ENCODE measurements around the gene PEBP1. TPM values are rescaled to one million over a fixed set of nuclear protein-coding genes. Genes with fewer than 3 reads are reported as not detected.

The PEBP1 gene
- total and polyA plus RNA-seq, 2 experiments from 2014 or later: 267 to 350 TPM

GRCh38 chr12:118193477-118193876 is 57.6 kb downstream of the PEBP1 start:
- Histone ChIP-seq H3K4me1 (ENCODE audit: insufficient read depth) (peaks cover 23% of the 10 kb centered on the region), H3K4me2 (ENCODE audit: unreplicated experiment) (no peak overlapping the region), H3K9me3 (ENCODE audit: low read depth) (no peaks in the 10 kb centered on the region), H4K20me1 (ENCODE audit: insufficient read depth) (no peaks in the 10 kb centered on the region), H3K79me2 (ENCODE audit: insufficient read depth) (peaks cover 6% of the 10 kb centered on the region), H2AFZ (no peak overlapping the region), H3K36me3 (ENCODE audit: low read depth) (peaks cover 16% of the 10 kb centered on the region; the same call in 1 of the 2 replicates), H3F3A (ENCODE audit: insufficient read depth) (peaks cover 38% of the 10 kb centered on the region), H3K27me3 (replicated peaks; ENCODE audit: insufficient read depth) (no peaks in the 10 kb centered on the region), H3K4me3 (no peak overlapping the region), H3K9me2 (ENCODE audit: insufficient read depth) (no peaks in the 10 kb centered on the region), H3K27ac (no peak overlapping the region), H3K9ac (no peak overlapping the region)
- in situ Hi-C loops (cut with MboI): no loop called here
- WGBS, 2 experiments (ENCODE audit: low coverage in 1 of 2, low lambda C conversion rate in 2 of 2, missing lambda C conversion rate in 2 of 2): 71 to 80% methylated on average over 5 of the region's 5 CpGs
- DNase-seq: no peak
- TF ChIP-seq EZH2phosphoT487 (IDR thresholded peaks at IDR 0.05; ENCODE audit: insufficient read depth, low read depth) (no peak), EZH2 (IDR thresholded peaks at IDR 0.05; ENCODE audit: insufficient read depth, poor library complexity, severe bottlenecking) (no peak)

DNA sequence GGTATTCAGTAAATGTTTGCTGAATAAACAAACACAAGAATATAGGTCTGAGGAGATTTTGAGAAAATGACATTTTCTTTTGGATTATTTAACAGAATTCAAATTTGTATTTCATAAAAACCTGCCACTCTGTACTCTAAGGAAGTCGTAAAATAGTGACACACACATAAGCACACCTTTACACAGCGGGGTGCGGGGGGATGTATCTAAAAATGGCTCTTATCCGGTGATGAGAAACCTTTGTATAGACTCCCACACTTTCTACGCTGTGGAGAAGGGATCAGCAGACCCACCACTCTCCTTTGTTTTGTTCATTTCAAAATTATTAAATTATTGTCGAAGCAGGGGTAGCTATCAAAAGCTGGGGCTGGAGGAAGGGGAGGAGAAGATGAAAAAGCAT is 58.0 kb downstream of the PEBP1 start:
- no peak overlapping the region for H3K27ac ChIP-seq
- no peak overlapping the region for H3K4me2 ChIP-seq (ENCODE audit: unreplicated experiment)
- H3K79me2 ChIP-seq (ENCODE audit: insufficient read depth): peaks cover 2% of the 10 kb centered on the region; the same call in 1 of the 2 replicates
- H4K20me1 ChIP-seq (ENCODE audit: insufficient read depth): no peaks in the 10 kb centered on the region
- no peak overlapping the region for H3K4me3 ChIP-seq
- WGBS, 2 experiments (ENCODE audit: low coverage in 1 of 2, low lambda C conversion rate in 2 of 2, missing lambda C conversion rate in 2 of 2): 89 to 94% methylated on average over 6 of the region's 6 CpGs
- no peak overlapping the region for H2AFZ ChIP-seq
- H3K9me3 ChIP-seq (ENCODE audit: low read depth): no peaks in the 10 kb centered on the region
- no peak for DNase-seq
- H3K9me2 ChIP-seq (ENCODE audit: insufficient read depth): no peaks in the 10 kb centered on the region
- no peak for TF ChIP-seq EZH2phosphoT487 (IDR thresholded peaks at IDR 0.05; ENCODE audit: insufficient read depth, low read depth)
- no peak for TF ChIP-seq EZH2 (IDR thresholded peaks at IDR 0.05; ENCODE audit: insufficient read depth, poor library complexity, severe bottlenecking)
- peaks cover 18% of the 10 kb centered on the region for H3K4me1 ChIP-seq (ENCODE audit: insufficient read depth)
- H3K36me3 ChIP-seq (ENCODE audit: low read depth): peaks cover 16% of the 10 kb centered on the region; the same call in 1 of the 2 replicates
- H3K9ac ChIP-seq: no peak overlapping the region
- H3K27me3 ChIP-seq (replicated peaks; ENCODE audit: insufficient read depth): no peaks in the 10 kb centered on the region
- in situ Hi-C loops (cut with MboI): no loop called here
- H3F3A ChIP-seq (ENCODE audit: insufficient read depth): peaks cover 33% of the 10 kb centered on the region

Other genes with a start within 250 kb of the PEBP1 start
- not detected in 2 replicates for gene KSR2, start 167.1 kb upstream of the PEBP1 start, total RNA-seq (2014; rRNA removed; shearing (Covaris generic))
- not detected in 2 replicates for gene KSR2, start 167.1 kb upstream of the PEBP1 start, polyA plus RNA-seq (2016; fragmentation: Nextera tagmentation; extraction: Ambion mirVana)
- gene RFC5, start 119.4 kb upstream of the PEBP1 start, total RNA-seq (2014; rRNA removed; shearing (Covaris generic)): 13.0 and 21.4 TPM in 2 replicates
- 15.2 and 17.8 TPM in 2 replicates for gene RFC5, start 119.4 kb upstream of the PEBP1 start, polyA plus RNA-seq (2016; fragmentation: Nextera tagmentation; extraction: Ambion mirVana)
- 134 and 162 TPM in 2 replicates for gene WSB2, start 74.9 kb upstream of the PEBP1 start, total RNA-seq (2014; rRNA removed; shearing (Covaris generic))
- gene WSB2, start 74.9 kb upstream of the PEBP1 start, polyA plus RNA-seq (2016; fragmentation: Nextera tagmentation; extraction: Ambion mirVana): 65.8 and 66.5 TPM in 2 replicates
- gene VSIG10, start 32.1 kb upstream of the PEBP1 start, total RNA-seq (2014; rRNA removed; shearing (Covaris generic)): 11.6 and 40.1 TPM in 2 replicates
- gene VSIG10, start 32.1 kb upstream of the PEBP1 start, polyA plus RNA-seq (2016; fragmentation: Nextera tagmentation; extraction: Ambion mirVana): 8.5 and 11.5 TPM in 2 replicates
- 17.8 and 30.0 TPM in 2 replicates for gene TAOK3, start 236.8 kb downstream of the PEBP1 start, total RNA-seq (2014; rRNA removed; shearing (Covaris generic))
- 49.8 TPM in 2 replicates for gene TAOK3, start 236.8 kb downstream of the PEBP1 start, polyA plus RNA-seq (2016; fragmentation: Nextera tagmentation; extraction: Ambion mirVana)
- 27.1 and 42.7 TPM in 2 replicates for gene SUDS3, start 240.4 kb downstream of the PEBP1 start, total RNA-seq (2014; rRNA removed; shearing (Covaris generic))
- gene SUDS3, start 240.4 kb downstream of the PEBP1 start, polyA plus RNA-seq (2016; fragmentation: Nextera tagmentation; extraction: Ambion mirVana): 17.2 and 17.6 TPM in 2 replicates